ENCODE results near the gene CCDC27. TPM values are rescaled to one million over a fixed set of nuclear protein-coding genes. Genes with fewer than 3 reads are reported as not detected.
"Not testable (repeated sequence)": the region's sequence is repeated elsewhere in the genome, so short reads cannot be mapped to it uniquely, and the experiment has no call there.

The CCDC27 gene
- total RNA-seq, 1 donor from 2014 or later: not detected

DNA sequence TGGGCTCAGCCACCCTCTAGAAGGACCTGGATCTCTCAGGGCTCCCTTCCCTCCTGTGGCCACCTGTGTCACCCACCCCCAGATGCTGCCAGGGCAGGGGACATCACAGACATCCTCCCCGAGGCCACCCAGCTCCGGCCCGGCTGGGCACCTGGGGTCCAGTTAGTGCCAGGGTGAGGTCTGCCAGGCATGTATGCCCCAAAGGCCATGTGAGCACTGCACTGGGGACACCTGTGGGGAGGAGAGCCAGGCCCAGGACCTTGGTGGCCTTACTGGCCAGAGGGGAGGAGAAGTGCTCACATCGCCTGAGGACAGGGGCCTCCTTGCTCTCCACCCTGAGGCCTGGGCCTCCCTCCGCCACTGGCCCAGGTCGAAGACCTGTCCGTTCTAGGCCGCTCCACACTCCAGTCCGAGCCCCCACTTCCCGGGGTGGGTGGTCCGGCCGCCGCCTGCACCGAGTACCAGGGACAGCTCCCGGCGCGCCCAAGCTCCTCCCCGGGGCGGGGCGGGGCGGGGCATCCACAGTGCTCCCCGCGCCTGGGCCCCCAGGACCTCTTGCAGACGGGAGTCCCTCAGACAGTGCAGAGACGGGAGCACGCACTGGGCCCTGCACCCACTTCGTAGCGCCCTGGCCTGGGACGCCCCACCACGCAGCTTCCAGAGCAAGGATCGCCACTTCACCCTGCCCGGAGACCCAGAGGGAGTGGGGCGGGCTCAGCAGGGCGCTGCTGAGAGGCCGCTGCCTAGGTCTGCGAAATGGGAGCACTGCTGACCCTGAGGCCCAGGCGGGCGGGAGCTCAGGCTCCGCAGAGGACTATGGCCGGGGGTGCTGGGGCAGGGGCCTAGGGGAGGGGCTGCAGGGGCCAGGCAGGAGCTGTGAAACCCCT lies 34.3 kb upstream of the CCDC27 start:
- DNase-seq (ENCODE audit: low read depth): no peak
- no peak overlapping the region for H3K4me3 ChIP-seq (ENCODE audit: low read depth, low read length)
- TF ChIP-seq, protein P1, sequence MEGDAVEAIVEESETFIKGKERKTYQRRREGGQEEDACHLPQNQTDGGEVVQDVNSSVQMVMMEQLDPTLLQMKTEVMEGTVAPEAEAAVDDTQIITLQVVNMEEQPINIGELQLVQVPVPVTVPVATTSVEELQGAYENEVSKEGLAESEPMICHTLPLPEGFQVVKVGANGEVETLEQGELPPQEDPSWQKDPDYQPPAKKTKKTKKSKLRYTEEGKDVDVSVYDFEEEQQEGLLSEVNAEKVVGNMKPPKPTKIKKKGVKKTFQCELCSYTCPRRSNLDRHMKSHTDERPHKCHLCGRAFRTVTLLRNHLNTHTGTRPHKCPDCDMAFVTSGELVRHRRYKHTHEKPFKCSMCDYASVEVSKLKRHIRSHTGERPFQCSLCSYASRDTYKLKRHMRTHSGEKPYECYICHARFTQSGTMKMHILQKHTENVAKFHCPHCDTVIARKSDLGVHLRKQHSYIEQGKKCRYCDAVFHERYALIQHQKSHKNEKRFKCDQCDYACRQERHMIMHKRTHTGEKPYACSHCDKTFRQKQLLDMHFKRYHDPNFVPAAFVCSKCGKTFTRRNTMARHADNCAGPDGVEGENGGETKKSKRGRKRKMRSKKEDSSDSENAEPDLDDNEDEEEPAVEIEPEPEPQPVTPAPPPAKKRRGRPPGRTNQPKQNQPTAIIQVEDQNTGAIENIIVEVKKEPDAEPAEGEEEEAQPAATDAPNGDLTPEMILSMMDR (conservative IDR thresholded peaks at IDR 0.05; ENCODE audit: low read depth, low read length): no peak

DNA sequence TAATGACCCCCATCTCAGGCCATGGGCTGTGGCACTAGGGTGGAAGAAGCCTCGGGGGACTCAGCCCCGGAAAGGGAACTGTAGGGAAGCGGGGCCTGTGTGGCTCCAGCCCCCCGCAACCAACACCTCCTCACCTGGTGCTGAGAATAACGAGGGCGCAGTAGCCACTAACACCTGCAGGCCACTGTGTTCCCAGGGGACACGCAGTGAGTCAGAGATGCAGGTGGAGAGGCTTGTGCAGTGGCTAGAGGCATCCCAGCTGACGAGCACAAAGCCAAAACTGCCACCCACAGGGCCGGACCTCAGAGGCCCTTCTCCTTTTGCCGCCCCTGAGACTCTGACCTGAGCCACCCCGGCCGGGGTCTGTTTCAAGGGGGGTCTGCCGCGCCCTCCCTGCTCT lies 33.5 kb upstream of the CCDC27 start:
- H3K4me3 ChIP-seq (ENCODE audit: low read depth, low read length): no peak overlapping the region
- DNase-seq (ENCODE audit: low read depth): no peak
- TF ChIP-seq, protein P1 (conservative IDR thresholded peaks at IDR 0.05; ENCODE audit: low read depth, low read length): no peak

DNA sequence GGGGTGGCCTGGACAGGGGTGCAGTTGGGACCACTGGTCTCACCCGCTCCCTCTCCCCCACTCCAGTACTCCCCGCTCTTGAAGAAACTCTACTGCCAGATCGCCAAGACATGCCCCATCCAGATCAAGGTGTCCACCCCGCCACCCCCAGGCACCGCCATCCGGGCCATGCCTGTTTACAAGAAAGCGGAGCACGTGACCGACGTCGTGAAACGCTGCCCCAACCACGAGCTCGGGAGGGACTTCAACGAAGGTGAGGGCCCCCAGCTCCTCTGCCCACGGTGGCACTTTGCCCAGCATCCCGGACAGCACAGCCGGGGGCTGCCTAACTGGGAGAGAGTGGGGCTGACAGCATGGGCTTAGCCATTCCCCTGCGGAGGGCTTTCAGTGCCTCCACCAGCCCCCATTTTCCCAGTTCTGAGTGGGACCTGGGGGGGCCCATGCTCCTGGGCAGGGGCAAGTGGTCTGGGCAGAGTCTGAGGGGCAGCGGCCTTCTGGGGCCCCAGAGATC lies 30.2 kb upstream of the CCDC27 start:
- TF ChIP-seq, protein P1 (conservative IDR thresholded peaks at IDR 0.05; ENCODE audit: low read depth, low read length): no peak
- DNase-seq (ENCODE audit: low read depth): no peak
- H3K4me3 ChIP-seq (ENCODE audit: low read depth, low read length): no peak overlapping the region

DNA sequence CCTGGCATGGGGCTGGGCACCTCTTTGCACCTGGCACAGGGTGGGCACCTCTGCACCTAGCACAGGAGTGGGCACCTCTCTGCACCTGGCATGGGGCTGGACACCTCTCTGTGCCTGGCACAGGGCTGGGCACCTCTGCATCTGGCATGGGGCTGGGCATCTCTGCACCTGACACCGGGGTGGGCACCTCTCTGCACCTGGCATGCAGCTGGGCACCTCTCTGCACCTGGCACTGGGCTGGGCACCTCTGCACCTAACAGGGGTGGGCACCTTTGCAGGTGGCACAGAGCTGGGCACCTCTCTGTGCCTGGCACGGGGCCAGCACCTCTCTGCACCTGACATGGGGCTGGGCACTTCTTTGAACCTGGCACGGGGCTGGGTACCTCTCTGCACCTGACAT lies 29.4 kb upstream of the CCDC27 start:
- TF ChIP-seq, protein P1 (conservative IDR thresholded peaks at IDR 0.05; ENCODE audit: low read depth, low read length): no peak
- DNase-seq (ENCODE audit: low read depth): no peak
- no peak overlapping the region for H3K4me3 ChIP-seq (ENCODE audit: low read depth, low read length)

DNA sequence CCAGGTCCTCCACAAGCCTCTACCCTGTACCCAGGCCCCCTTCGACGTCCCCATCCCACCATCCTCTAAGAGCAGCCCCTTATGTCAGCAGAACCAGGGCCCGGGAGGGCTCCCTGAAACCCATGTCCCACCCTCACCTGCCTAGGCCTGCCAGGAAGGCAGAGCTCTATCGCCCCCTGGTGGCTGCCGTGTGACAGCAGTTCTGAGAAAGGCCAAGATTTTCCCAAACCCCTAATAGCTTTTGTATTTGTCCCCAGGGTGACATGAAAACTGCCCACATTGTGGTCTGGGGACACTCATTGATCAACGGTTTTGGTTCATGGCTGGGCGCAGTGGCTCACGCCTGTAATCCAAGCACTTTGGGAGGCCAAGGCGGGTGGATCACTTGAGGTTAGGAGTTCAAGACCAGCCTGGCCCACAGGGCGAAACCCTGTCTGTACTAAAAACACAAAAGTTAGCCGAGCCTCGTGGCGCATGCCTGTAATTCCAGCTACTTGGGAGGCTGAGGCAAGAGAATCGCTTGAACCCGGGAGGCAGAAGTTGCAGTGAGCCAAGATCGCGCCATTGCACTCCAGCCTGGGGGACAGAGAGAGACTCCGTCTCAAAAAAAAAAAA lies 27.7 kb upstream of the CCDC27 start:
- not testable (repeated sequence) for DNase-seq (ENCODE audit: low read depth); H3K4me3 ChIP-seq (ENCODE audit: low read depth, low read length)
- TF ChIP-seq, protein P1 (conservative IDR thresholded peaks at IDR 0.05; ENCODE audit: low read depth, low read length): peak; percentile 97

DNA sequence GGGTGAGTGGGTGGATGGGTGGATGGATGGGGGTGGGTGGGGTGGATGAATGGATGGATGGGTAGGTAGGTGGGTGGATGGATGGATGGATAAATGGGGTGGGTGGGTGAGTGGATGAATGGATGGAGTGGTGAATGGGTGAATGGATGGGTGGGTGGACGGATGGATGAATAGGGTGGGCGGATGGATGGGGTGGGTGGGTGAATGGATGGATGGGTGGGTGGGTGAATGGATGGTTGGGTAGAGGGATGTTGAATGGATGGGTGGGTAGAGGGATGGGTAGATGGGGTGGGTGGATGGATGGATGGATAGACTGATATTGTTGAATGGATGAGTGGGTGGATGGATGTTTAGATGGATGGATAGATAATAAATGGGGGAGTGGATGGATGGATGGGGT lies 26.9 kb upstream of the CCDC27 start:
- H3K4me3 ChIP-seq (ENCODE audit: low read depth, low read length): no peak overlapping the region
- TF ChIP-seq, protein P1 (conservative IDR thresholded peaks at IDR 0.05; ENCODE audit: low read depth, low read length): no peak
- no peak for DNase-seq (ENCODE audit: low read depth)
